Measurements from ENCODE around the gene NUDT6.

- no peak for TF ChIP-seq CTCF (IDR thresholded peaks at IDR 0.05 in 2 of 3, conservative IDR thresholded peaks at IDR 0.05 in 1 of 3; ENCODE audit: borderline replicate concordance in 1 of 3, insufficient read depth in 1 of 3, low read depth in 2 of 3, low read length in 2 of 3)
- TF ChIP-seq POLR2A (IDR thresholded peaks at IDR 0.05; ENCODE audit: borderline replicate concordance, extremely low read depth, insufficient read depth, insufficient read length): no peak
- TF ChIP-seq FOSL1 (IDR thresholded peaks at IDR 0.05; ENCODE audit: low read depth): no peak
- no peak for TF ChIP-seq EGR1 (IDR thresholded peaks at IDR 0.05; ENCODE audit: low read depth)
- TF ChIP-seq CEBPB (IDR thresholded peaks at IDR 0.05; ENCODE audit: low read depth): no peak
- TF ChIP-seq POLR2AphosphoS5 (IDR thresholded peaks at IDR 0.05; ENCODE audit: low read depth, low read length): no peak
- TF ChIP-seq JUND (IDR thresholded peaks at IDR 0.05): no peak
Measured at GRCh38 chr4:122899682-122900081, 22.7 kb downstream of the NUDT6 start.
